ENCODE measurements around the gene EP400.

The EP400 gene

DNA sequence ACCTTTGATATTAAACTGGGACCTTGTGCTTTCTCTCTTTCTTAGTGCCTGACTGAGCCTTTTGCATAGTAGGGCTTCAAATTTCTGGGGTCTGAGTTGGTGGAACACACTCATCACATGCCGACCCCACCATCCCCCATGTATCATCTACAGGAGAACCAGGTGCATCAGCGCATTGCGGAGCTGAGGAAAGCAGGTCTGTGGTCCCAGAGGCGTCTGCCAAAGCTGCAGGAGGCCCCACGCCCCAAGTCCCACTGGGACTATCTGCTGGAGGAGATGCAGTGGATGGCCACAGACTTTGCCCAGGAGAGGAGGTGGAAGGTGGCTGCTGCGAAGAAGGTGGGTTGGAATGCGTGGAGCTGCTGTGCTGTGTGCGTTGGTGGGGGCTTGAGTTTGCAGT is 37.8 kb downstream of the EP400 start:
- FAIRE-seq: no peak

DNA sequence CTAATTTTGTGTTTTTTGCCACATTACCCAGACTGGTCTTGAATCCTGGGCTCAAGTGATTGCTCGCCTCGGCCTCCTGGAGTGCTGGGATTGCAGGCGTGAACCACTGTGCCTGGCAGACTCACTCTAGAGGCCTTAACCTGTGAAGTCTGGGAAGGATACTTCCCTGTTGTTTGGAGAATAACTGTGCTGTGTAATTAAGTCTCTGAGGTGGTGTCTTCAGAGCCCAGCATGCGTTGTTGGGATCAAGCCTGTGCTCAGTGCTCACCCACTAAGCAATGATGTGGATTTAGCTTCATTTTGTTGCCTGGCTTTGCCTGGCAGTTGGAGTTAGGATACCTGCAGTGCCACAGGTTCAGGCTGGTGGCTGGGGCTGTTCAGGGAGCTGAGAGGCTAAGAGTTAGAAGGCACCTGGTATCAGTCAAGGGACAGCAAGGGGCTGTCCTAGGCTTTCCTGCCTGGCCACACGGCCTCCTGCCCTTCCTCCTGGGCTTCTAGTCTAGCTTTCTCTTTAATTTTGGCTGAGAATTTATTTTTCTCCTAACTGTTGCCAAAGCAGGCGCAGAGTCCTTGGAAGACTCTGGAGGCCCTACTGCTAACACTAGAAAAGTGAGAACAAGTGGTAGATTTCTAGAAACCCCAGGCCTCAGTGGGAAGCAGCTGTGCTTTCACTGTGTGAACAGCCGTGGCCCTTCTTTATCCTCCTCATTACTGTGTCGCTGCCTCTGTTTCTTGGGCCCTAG is 38.5 kb downstream of the EP400 start:
- no peak for FAIRE-seq

- FAIRE-seq: no peak
Measured at GRCh38 chr12:131989021-131989420, 39.3 kb downstream of the EP400 start.

- FAIRE-seq: no peak
Measured at GRCh38 chr12:131990066-131990979, 40.6 kb downstream of the EP400 start.

- no peak for FAIRE-seq
Measured at GRCh38 chr12:131990980-131991305, 41.2 kb downstream of the EP400 start.

- no peak for FAIRE-seq
Measured at GRCh38 chr12:131991816-131992430, 42.2 kb downstream of the EP400 start.

- no peak for FAIRE-seq
Measured at GRCh38 chr12:131994589-131994988, 44.8 kb downstream of the EP400 start.

GRCh38 chr12:132000286-132000872 is 50.6 kb downstream of the EP400 start:
- no peak for FAIRE-seq

DNA sequence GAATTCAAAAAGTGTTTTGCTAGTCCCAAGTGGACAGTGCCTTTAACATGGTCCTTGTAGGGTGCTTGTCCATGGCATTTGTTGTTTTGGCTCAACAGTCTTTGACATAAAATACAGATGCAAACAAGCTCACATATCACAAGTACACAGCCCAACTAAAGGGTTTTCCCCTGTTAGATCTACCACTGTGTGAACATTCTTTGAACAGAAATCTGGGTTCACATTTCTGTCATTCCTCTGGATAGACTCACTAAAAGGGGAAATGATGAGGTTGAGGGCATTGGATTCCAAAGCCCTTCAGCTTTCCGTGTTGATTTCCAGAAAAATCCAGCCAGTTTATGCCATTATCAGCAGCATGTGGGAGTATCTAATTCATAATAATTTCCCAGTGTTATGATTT is 54.1 kb downstream of the EP400 start:
- FAIRE-seq: no peak

GRCh38 chr12:132004946-132005345 is 55.2 kb downstream of the EP400 start:
- no peak for FAIRE-seq

- FAIRE-seq: no peak
Measured at GRCh38 chr12:132006056-132006680, 56.4 kb downstream of the EP400 start.

- FAIRE-seq: no peak
Measured at GRCh38 chr12:132007041-132007440, 57.3 kb downstream of the EP400 start.

- FAIRE-seq: no peak
Measured at GRCh38 chr12:132009336-132009859, 59.7 kb downstream of the EP400 start.

GRCh38 chr12:132012919-132013568 is 63.3 kb downstream of the EP400 start:
- no peak for FAIRE-seq

- no peak for FAIRE-seq
Measured at GRCh38 chr12:132014092-132014914, 64.6 kb downstream of the EP400 start.

- no peak for FAIRE-seq
Measured at GRCh38 chr12:132014915-132015280, 65.2 kb downstream of the EP400 start.

- no peak for FAIRE-seq
Measured at GRCh38 chr12:132015686-132016430, 66.1 kb downstream of the EP400 start.

DNA sequence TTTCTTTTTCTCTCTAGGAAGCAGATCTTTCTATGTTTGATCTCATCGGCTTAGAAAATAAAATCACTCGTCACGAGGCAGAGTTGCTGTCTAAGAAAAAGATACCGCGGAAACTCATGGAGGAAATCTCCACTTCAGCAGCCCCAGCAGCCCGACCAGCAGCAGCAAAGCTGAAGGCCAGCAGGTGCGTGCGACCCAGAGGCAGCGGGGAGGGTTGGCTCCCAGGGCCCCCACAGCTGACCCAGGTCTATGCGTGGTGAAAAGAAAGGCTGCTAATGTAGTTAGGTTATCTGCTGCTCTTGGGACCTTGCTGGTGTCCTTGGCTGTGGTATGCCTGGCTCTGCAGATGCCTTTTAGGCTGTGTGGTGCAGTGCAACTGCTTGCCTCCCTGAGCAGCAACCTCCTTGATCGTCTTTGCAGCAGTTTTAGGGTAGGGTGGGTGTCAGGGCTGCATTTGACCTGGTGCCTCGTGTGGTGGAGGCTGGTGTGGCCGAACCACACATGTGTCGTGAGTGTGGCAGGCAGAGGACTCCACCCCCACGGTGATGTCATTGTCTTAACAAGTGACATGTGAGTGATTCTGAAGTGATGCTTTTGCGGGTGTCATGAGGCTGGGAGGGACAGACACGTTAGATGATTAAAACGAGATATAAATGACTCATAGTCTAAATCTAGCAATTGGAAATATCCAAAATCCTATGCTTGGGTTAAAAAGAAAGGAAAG is 68.6 kb downstream of the EP400 start:
- FAIRE-seq: no peak

DNA sequence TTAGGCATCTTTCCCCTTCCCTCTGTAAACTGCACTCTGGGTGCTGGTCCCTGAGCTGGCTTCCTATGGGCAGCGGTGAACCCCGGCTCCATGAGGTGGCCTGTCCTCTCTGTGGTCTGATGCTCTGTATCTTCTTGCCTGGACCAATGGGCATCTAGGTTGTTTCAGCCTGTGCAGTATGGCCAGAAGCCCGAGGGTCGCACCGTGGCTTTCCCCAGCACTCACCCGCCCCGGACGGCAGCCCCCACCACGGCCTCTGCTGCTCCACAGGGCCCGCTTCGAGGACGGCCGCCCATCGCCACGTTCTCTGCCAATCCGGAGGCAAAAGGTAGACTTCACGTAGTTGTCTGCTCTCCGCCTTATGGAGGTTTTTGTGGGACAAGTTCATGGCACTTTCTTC is 70.1 kb downstream of the EP400 start:
- no peak for FAIRE-seq

DNA sequence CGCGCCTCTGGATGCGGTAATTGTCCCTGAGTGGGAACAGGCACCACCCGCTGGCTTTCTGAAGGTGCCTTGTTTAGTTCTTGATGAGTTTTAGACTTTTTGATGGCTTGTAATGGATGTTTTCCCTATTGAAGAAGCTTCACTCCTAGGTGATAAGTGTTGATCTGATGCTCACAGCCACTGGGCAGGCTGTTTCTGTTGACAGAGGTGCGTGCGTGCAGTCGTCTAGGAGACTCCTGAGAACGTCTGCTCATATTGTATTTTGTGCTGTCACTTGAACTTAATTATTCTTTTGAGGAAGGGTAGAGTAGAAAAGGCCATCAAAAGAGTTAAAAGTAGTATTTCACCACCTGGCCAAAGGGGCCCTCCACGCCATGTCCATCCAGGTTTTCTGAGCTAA is 70.5 kb downstream of the EP400 start:
- FAIRE-seq: no peak

Measured in G401.6 (cell line).